ENCODE data around the gene ARHGAP44.

ARHGAP44 gene

DNA sequence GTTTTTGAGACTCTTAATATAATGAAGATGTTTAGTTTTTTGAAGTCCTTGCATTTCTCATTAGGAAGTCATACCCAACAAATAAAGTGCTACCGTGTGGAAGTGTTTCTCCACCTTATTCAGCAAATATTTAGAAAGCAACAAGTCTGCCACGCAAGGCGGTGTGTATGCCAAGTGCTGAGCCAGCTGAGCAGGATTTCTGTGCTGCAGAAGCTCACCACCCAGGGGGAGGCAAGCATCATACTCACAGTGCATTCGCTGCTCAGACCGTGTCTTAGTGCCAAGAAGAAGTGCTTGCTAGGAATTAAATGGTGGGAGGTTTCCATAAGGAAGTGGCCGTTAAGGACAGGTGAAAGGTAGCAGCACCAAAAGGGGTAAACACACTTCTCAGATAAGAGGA, 111.2 kb downstream of the ARHGAP44 start:
- DNase-seq (ENCODE audit: low read depth): no peak

GRCh38 chr17:12902046-12902445, 112.7 kb downstream of the ARHGAP44 start:
- no peak for DNase-seq (ENCODE audit: low read depth)

- DNase-seq (ENCODE audit: low read depth): no peak
Measured at GRCh38 chr17:12907477-12907876, 118.2 kb downstream of the ARHGAP44 start.

- DNase-seq (ENCODE audit: low read depth): no peak
Measured at GRCh38 chr17:12909046-12909445, 119.7 kb downstream of the ARHGAP44 start.

- no peak for DNase-seq (ENCODE audit: low read depth)
Measured at GRCh38 chr17:12909511-12909910, 120.2 kb downstream of the ARHGAP44 start.

GRCh38 chr17:12911239-12911638, 121.9 kb downstream of the ARHGAP44 start:
- no peak for DNase-seq (ENCODE audit: low read depth)

DNA sequence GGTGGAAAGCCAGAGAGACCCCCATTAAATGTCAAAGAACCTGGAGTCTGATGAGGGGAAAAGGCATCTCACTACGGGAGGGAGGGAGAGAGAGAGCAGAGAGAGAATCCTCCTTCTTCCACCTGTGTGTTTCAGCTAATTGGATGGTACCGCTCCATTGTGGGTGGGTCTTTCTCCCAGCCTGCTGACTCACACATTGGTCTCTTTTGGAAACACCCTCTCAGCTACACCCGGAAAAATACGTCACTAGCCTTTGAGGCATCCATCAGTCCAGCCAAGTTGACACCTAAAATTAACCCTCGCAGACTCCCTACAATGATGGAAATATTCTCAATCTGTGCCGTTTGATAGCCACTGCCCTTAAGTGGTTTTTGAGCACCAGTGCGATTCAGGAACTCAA, 128.1 kb downstream of the ARHGAP44 start:
- DNase-seq (ENCODE audit: low read depth): no peak

GRCh38 chr17:12918142-12918541, 128.8 kb downstream of the ARHGAP44 start:
- no peak for DNase-seq (ENCODE audit: low read depth)

DNA sequence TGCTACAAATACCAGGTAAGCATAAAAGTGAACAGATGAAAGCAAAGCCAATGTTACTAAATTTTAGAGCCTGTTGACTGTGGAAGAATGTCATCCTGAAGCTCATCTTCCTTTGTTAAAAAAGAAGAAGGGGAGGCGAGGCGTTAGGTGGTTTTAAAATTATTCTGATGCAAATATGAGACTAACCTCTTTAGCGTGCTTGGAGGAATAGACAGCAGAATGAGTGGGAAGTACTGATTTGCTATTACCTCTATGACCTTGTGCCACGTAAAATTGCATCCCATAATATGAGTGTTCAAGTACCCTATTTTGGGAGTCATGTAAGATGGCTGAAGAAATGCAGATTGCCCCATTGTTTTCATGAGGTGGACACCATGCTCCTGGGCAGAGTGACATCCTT, 132.8 kb downstream of the ARHGAP44 start:
- DNase-seq (ENCODE audit: low read depth): no peak

- DNase-seq (ENCODE audit: low read depth): no peak
Measured at GRCh38 chr17:12924614-12925013, 135.3 kb downstream of the ARHGAP44 start.

DNA sequence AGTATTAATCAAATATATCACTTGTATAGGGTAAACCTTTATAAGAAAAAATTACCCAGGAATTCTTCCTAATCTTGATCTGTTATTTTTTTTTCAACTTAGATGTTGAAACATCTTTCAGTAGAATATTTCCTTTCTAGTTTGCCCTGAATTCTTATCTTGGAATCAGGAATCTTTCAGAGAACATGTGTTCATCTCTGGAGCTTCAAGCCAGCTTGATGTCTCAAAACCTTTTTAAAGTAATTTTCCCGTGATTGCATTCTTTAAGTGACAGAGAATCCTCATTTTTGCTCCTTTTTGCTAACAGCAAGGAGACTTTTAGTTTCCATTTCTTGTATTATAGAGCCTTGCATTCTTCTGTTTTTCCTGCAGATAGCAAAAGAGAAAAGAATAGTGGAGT, 137.7 kb downstream of the ARHGAP44 start:
- no peak for DNase-seq (ENCODE audit: low read depth)

GRCh38 chr17:12927541-12928425, 138.5 kb downstream of the ARHGAP44 start:
- no peak for DNase-seq (ENCODE audit: low read depth)

- DNase-seq (ENCODE audit: low read depth): no peak
Measured at GRCh38 chr17:12928736-12929135, 139.4 kb downstream of the ARHGAP44 start.

DNA sequence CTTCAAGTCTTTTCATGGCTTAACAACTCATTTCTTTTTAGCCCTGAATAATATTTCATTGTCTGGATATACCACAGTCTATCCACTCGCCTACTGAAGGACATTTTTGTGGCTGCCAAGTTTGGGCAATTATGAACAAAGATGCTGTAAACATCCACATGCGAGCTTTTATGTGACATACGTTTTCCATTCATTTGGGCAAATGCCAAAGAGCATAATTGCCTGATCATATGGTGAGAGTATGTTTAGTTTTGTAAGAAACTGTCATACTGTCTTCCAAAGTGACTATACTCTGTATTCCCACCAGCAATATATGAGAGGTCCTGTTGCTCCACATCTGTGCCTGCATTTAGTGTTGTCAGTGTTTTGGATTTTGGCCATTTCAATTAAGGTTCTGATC, 147.2 kb downstream of the ARHGAP44 start:
- DNase-seq (ENCODE audit: low read depth): no peak

- no peak for DNase-seq (ENCODE audit: low read depth)
Measured at GRCh38 chr17:12940699-12941098, 151.4 kb downstream of the ARHGAP44 start.

DNA sequence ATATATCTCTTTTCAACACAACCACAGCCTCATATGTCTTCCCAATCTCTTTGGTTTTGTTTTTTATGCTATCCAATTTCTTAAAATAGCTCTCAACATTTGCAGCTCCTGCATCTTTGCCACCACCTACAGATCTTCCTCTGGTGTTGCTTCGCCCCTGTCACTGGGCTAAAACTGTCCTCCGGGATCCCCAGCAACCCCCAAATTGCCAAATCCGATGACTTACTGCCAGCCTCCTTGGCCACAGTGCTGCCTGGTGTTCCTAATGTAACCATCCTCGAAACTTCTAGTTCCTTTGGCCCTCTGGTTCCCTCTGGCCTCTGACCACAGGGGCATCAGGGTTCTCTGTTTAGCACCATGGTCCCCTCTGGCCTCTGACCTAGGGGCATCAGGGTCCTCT, 157.7 kb downstream of the ARHGAP44 start:
- DNase-seq (ENCODE audit: low read depth): no peak

GRCh38 chr17:12952012-12952411, 162.7 kb downstream of the ARHGAP44 start:
- DNase-seq (ENCODE audit: low read depth): no peak

DNA sequence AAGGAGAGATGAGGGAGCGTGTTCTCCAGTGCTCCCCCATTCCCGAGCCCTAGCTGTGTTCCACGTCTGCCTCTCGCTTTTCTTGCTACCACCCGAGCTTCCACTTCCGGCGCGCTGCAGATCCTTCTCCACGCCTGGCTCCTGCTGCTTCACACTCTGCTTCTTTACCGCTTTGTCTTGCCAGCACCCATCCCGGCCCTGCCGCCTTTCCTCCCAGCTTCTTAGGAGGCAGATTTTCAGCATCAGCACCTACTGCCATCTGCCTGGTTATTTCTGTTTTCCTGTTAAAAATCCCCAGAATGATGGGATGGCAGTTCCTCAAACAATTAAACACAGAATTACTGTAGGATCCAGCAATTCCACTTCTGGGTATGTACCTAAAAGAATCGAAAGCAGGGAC, 163.9 kb downstream of the ARHGAP44 start:
- no peak for DNase-seq (ENCODE audit: low read depth)

DNA sequence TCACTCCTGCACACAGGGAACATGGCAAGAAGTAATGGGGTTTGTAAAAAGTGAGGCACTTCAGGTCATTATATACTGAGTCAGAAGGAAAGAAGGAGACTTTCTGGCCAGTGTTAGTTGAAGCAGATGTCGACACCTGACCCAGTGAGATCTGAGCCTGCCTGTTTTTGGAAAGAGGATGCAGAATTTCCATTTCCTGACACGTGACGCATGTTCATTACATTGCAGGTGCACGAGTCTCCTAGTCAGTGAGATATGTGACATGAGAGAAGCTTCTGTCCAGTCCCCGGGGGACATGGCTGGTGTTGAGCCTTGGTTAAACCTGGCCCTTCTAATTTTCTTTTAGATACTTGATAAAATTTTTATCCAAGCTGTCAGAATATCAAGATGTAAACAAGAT, 166.2 kb downstream of the ARHGAP44 start:
- DNase-seq (ENCODE audit: low read depth): no peak

DNA sequence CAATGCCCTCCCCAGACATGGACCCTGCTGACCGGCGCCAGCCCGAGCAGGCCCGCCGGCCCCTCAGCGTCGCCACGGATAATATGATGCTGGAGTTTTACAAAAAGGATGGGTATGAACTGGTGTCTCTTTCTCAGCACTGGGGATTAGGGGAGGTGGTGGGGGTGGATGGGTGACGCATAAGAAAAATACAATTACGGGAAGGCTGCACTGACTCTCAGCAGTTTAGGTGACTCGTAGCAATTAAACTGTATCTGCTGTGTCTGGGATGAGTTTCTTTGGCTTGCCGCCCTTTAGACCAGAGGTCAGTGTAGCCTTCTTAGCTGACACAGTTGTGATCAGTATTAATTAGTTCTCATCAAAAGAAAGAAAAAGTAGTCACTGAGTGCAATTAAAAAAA, 169.5 kb downstream of the ARHGAP44 start:
- DNase-seq (ENCODE audit: low read depth): no peak

GRCh38 chr17:12959441-12959840, 170.1 kb downstream of the ARHGAP44 start:
- DNase-seq (ENCODE audit: low read depth): no peak

GRCh38 chr17:12961655-12962054, 172.4 kb downstream of the ARHGAP44 start:
- DNase-seq (ENCODE audit: low read depth): no peak

GRCh38 chr17:12963505-12963904, 174.2 kb downstream of the ARHGAP44 start:
- no peak for DNase-seq (ENCODE audit: low read depth)

GRCh38 chr17:12964162-12964561, 174.9 kb downstream of the ARHGAP44 start:
- no peak for DNase-seq (ENCODE audit: low read depth)

Data from stimulated activated CD8-positive, alpha-beta memory T cell treated with anti-CD3 and anti-CD28 coated beads, Interleukin-15, amount 100 ng/mL, for 1 hour (primary cell).